ENCODE results near the gene SLC35D2. TPM values are rescaled to one million over a fixed set of nuclear protein-coding genes. Genes with fewer than 3 reads are reported as not detected.
A peak's percentile ranks its signal among the peaks of the same experiment; 100 is the strongest.
"Not testable (repeated sequence)": the region's sequence is repeated elsewhere in the genome, so short reads cannot be mapped to it uniquely, and the experiment has no call there.

The SLC35D2 gene
- total and polyA plus RNA-seq, 12 donors = 10.8 to 20.8 (median 13.2) TPM

DNA sequence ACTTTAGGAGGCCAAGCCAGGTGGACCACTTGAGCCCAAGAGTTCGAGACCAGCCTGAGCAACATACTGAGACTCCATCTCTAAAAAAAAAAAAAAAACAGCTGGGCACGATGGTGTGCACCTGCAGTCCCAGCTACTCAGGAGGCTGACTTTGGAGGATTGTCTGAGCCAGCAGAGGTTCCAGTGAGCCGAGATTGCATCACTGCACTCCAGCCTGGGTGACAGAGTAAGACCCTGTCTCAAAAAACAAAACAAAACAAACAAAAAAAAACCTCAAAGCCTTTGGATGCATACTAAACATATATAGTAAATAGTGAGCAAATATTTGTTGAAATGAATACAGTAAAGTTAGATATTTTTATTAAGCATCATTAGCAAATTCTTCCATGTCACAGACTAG lies 5.3 kb downstream of the SLC35D2 start:
- TF ChIP-seq, protein P1, sequence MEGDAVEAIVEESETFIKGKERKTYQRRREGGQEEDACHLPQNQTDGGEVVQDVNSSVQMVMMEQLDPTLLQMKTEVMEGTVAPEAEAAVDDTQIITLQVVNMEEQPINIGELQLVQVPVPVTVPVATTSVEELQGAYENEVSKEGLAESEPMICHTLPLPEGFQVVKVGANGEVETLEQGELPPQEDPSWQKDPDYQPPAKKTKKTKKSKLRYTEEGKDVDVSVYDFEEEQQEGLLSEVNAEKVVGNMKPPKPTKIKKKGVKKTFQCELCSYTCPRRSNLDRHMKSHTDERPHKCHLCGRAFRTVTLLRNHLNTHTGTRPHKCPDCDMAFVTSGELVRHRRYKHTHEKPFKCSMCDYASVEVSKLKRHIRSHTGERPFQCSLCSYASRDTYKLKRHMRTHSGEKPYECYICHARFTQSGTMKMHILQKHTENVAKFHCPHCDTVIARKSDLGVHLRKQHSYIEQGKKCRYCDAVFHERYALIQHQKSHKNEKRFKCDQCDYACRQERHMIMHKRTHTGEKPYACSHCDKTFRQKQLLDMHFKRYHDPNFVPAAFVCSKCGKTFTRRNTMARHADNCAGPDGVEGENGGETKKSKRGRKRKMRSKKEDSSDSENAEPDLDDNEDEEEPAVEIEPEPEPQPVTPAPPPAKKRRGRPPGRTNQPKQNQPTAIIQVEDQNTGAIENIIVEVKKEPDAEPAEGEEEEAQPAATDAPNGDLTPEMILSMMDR (IDR thresholded peaks at IDR 0.05) = no peak
- peak overlapping the region in 4 of 10 donors; percentile 9 to 60 (median 52) for H3K27ac ChIP-seq
- H3K36me3 ChIP-seq = peaks cover 0 to 6% (median 0%) of the 10 kb centered on the region in 9 donors
- ATAC-seq = no peak
- 87 to 90% methylated on average over 3 of the region's 3 CpGs for WGBS, 2 donors
- H3K9me3 ChIP-seq = no peaks in the 10 kb centered on the region
- no peak for DNase-seq
- intact Hi-C loops (cut with DNase I) = no loop called here
- H3K4me3 ChIP-seq = no peak overlapping the region
- H3K27me3 ChIP-seq = no peaks in the 10 kb centered on the region
- peaks cover 4 to 45% (median 26%) of the 10 kb centered on the region in 9 donors for H3K4me1 ChIP-seq

DNA sequence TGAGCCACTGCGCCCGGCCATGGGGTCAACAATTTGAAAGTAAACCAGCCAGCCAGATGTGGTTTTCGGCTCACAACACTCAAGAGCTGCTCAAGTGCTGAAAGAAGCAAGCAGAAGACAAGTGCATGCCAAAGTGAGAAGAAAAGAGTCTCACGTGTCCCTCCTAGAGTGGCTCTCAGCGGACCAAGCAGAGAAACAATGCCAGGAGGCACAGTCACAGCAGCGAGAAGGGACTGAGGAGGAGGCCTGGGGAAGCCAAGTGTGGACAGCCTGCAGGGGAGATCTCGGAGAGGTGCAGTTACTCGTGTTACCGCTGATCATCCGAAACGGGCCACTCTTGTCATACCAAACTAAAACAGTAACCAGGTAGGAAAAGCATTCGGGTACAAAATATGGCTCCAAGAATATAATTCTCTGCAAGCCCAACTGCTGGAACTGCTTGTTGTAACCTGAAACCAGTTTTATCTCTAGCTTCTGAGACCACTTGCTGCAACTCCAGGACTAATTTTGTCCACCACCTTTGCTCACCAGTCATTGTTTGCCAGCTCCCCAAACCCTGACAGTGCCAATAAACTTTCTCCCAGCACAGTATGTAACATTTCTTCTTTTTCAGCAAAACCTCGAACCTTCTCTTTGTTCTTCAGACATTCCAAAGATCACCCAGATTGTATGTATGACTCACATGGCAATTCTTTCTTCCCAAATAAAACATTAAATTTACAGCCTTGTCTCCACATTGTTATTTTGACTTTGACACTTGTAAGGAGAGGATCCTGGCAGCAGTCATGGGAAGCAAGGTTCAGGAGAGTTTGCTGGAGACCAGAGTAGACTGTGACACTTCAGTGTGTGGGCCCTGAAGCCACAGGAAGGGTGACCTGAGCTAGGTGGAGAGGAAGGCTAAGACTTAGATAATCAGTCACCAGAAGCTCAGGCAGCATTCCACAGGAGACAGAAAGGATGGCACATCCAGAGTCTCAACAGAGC lies 6.3 kb downstream of the SLC35D2 start:
- intact Hi-C loops (cut with DNase I) = no loop called here
- 44 to 60% methylated on average over 13 of the region's 13 CpGs for WGBS, 2 donors
- TF ChIP-seq, protein P1 (IDR thresholded peaks at IDR 0.05) = no peak
- ATAC-seq = peak in 6 of 8 donors; percentile 61 to 75 (median 70)
- Histone ChIP-seq H3K27ac (peak overlapping the region in 8 of 10 donors; percentile 9 to 79 (median 54)), H3K9me3 (no peaks in the 10 kb centered on the region), H3K4me1 (peaks cover 0 to 35% (median 19%) of the 10 kb centered on the region in 9 donors), H3K27me3 (no peaks in the 10 kb centered on the region), H3K4me3 (peak overlapping the region in 3 of 10 donors; percentile 6 to 13 (median 6)), H3K36me3 (peaks cover 0 to 6% (median 0%) of the 10 kb centered on the region in 9 donors)
- DNase-seq = no peak

GRCh38 chr9:96375507-96375906 lies 8.0 kb downstream of the SLC35D2 start:
- 94 to 98% methylated on average over 6 of the region's 6 CpGs for WGBS, 2 donors
- H3K27ac ChIP-seq; DNase-seq; H3K27me3 ChIP-seq; intact Hi-C loops (cut with DNase I); ATAC-seq; H3K9me3 ChIP-seq; H3K36me3 ChIP-seq; H3K4me3 ChIP-seq: not testable (repeated sequence)
- H3K4me1 ChIP-seq = peaks cover 0 to 19% (median 7%) of the 10 kb centered on the region in 9 donors

DNA sequence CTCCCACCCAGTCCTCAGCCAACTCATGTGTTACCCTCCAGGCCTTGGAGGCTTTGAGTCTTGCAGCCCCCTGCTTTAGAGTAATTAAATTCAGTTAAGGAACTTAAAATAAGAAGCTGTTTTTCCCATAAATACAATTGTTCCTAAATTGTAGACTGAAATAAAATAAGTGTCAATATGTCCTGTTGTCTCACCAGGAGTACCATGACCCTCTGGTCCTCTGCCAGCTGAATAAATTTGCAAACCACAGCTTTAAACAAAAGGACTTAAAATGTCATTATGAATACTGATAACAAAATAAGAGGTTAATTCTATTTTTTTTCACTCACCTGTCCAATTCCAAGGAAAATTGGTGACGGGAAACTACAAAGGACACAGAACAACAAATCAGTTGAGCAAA lies 15.6 kb downstream of the SLC35D2 start:
- no peaks in the 10 kb centered on the region for H3K9me3 ChIP-seq
- H3K27ac ChIP-seq = no peak overlapping the region
- WGBS, 2 donors = 94 to 100% methylated on average over 1 of the region's 1 CpG
- H3K4me3 ChIP-seq = no peak overlapping the region
- ATAC-seq = no peak
- H3K36me3 ChIP-seq = peaks cover 0 to 45% (median 12%) of the 10 kb centered on the region in 9 donors
- no peak for DNase-seq
- TF ChIP-seq, protein P1 (IDR thresholded peaks at IDR 0.05) = no peak
- no peaks in the 10 kb centered on the region for H3K4me1 ChIP-seq
- intact Hi-C loops (cut with DNase I) = no loop called here
- no peaks in the 10 kb centered on the region for H3K27me3 ChIP-seq
